ENCODE data around the gene SUSD3. TPM values are rescaled to one million over a fixed set of nuclear protein-coding genes. Genes with fewer than 3 reads are reported as not detected.

The SUSD3 gene
- polyA plus RNA-seq, 3 donors = 10.5 to 24.6 (median 15.7) TPM

- H3K4me1 Mint-ChIP-seq = peaks cover 75% of the 10 kb centered on the region
- peaks cover 65 to 86% of the 10 kb centered on the region in 2 donors for H3K36me3 Mint-ChIP-seq
- WGBS (ENCODE audit: insufficient coverage) = 76% methylated on average over 8 of the region's 8 CpGs
- no peak overlapping the region for H3K4me3 ChIP-seq (replicated peaks in 1 of 3; ENCODE audit: low read depth in 2 of 3, low read length in 3 of 3)
- H3K27me3 ChIP-seq (ENCODE audit: control insufficient read depth in 2 of 2, insufficient read depth in 2 of 2, low read length in 2 of 2) = no peaks in the 10 kb centered on the region
- intact Hi-C loops (cut with micrococcal nuclease) = loop anchor here in 1 of 2 donors (5.0 kb wide), 1 partner anchor 62 kb away; no protein-coding TSS in a partner anchor
- no peak overlapping the region for H3K4me2 ChIP-seq (replicated peaks; ENCODE audit: extremely low read depth, low read length, poor library complexity, severe bottlenecking)
- peaks cover 0 to 2% (median 0%) of the 10 kb centered on the region in 7 donors for H3K9me3 Mint-ChIP-seq
- peaks cover 67 to 79% of the 10 kb centered on the region in 2 donors for H3K36me3 ChIP-seq (replicated peaks in 1 of 2; ENCODE audit: control insufficient read depth in 1 of 2, insufficient read depth in 2 of 2, low read length in 2 of 2)
- H3K9me3 ChIP-seq (replicated peaks in 1 of 2; ENCODE audit: control insufficient read depth in 1 of 2, insufficient read depth in 1 of 2, low read length in 2 of 2) = no peaks in the 10 kb centered on the region
- H4K20me1 ChIP-seq (ENCODE audit: insufficient read depth, low read length) = peaks cover 37% of the 10 kb centered on the region
- no peak for DNase-seq
- H3K27me3 Mint-ChIP-seq (ENCODE audit: low read depth in 3 of 3) = no peaks in the 10 kb centered on the region
- no peak overlapping the region for H3K4me3 Mint-ChIP-seq
- H2AFZ ChIP-seq (ENCODE audit: insufficient read depth, low read depth, low read length, poor library complexity, severe bottlenecking) = no peak overlapping the region
- H3K4me1 ChIP-seq (ENCODE audit: control insufficient read depth in 1 of 2, insufficient read depth in 2 of 2, low read length in 2 of 2) = peaks cover 69 to 75% of the 10 kb centered on the region in 2 donors
- peak overlapping the region; percentile 83 to 97 (median 91) for H3K27ac Mint-ChIP-seq
- TF ChIP-seq CTCF (IDR thresholded peaks at IDR 0.05) = no peak
- peaks cover 50% of the 10 kb centered on the region for H3K79me2 ChIP-seq (ENCODE audit: insufficient read depth, low read length)
- H3K27ac ChIP-seq (ENCODE audit: low read depth in 1 of 2, low read length in 2 of 2) = peak overlapping the region; percentile 72 to 86
- H3K9ac ChIP-seq (ENCODE audit: insufficient read depth, low read length, poor library complexity, severe bottlenecking) = peak overlapping the region; percentile 12
Observed at GRCh38 chr9:93025736-93026135, 32.8 kb upstream of the SUSD3 start.

GRCh38 chr9:93026640-93027039 lies 31.9 kb upstream of the SUSD3 start:
- Histone ChIP-seq H4K20me1 (ENCODE audit: insufficient read depth, low read length) (peaks cover 28% of the 10 kb centered on the region), H3K27ac (ENCODE audit: low read depth in 1 of 2, low read length in 2 of 2) (peak overlapping the region; percentile 72 to 86), H2AFZ (ENCODE audit: insufficient read depth, low read depth, low read length, poor library complexity, severe bottlenecking) (no peak overlapping the region), H3K36me3 (replicated peaks in 1 of 2; ENCODE audit: control insufficient read depth in 1 of 2, insufficient read depth in 2 of 2, low read length in 2 of 2) (peaks cover 66 to 79% of the 10 kb centered on the region in 2 donors), H3K4me1 (ENCODE audit: control insufficient read depth in 1 of 2, insufficient read depth in 2 of 2, low read length in 2 of 2) (peaks cover 78 to 84% of the 10 kb centered on the region in 2 donors), H3K79me2 (ENCODE audit: insufficient read depth, low read length) (peaks cover 50% of the 10 kb centered on the region), H3K9me3 (replicated peaks in 1 of 2; ENCODE audit: control insufficient read depth in 1 of 2, insufficient read depth in 1 of 2, low read length in 2 of 2) (no peaks in the 10 kb centered on the region), H3K4me3 (replicated peaks in 1 of 3; ENCODE audit: low read depth in 2 of 3, low read length in 3 of 3) (peak overlapping the region in 1 of 3 experiments; percentile 4), H3K4me2 (replicated peaks; ENCODE audit: extremely low read depth, low read length, poor library complexity, severe bottlenecking) (no peak overlapping the region), H3K9ac (ENCODE audit: insufficient read depth, low read length, poor library complexity, severe bottlenecking) (peak overlapping the region; percentile 12), H3K27me3 (ENCODE audit: control insufficient read depth in 2 of 2, insufficient read depth in 2 of 2, low read length in 2 of 2) (no peaks in the 10 kb centered on the region)
- Mint-ChIP-seq H3K9me3 (peaks cover 0 to 3% (median 0%) of the 10 kb centered on the region in 7 donors), H3K27me3 (ENCODE audit: low read depth in 3 of 3) (no peaks in the 10 kb centered on the region), H3K4me3 (no peak overlapping the region), H3K36me3 (peaks cover 66 to 86% of the 10 kb centered on the region in 2 donors), H3K4me1 (peaks cover 84% of the 10 kb centered on the region), H3K27ac (peak overlapping the region; percentile 84 to 97 (median 95))
- no peak for TF ChIP-seq CTCF (IDR thresholded peaks at IDR 0.05)
- intact Hi-C loops (cut with micrococcal nuclease) = loop anchor here in 1 of 2 donors (5.0 kb wide), 1 partner anchor 61 kb away; no protein-coding TSS in a partner anchor
- no peak for DNase-seq
- WGBS (ENCODE audit: insufficient coverage) = 98% methylated on average over 5 of the region's 7 CpGs
